ENCODE measurements around the gene PKDREJ.

GRCh38 chr22:46295277-46295971, 32.3 kb upstream of the PKDREJ start:
- no peak for TF ChIP-seq CTCF (IDR thresholded peaks at IDR 0.05)
- no peak for TF ChIP-seq POLR2A (IDR thresholded peaks at IDR 0.05)
